Lower lobe of right lung (tissue), 2 donors: ENCODE data around the gene OR11A1. TPM values are rescaled to one million over a fixed set of nuclear protein-coding genes. Genes with fewer than 3 reads are reported as not detected.

Source experiments
- ATAC-seq, 2 donors: fragments of 200-7000 bp; cut with Tn5 transposase; one replicate each; pipeline ENCODE4 v1.9.1; 2020 to 2022; ENCODE audit warnings: mild to moderate bottlenecking in 2 of 2, moderate library complexity in 2 of 2
- DNase-seq: peaks from one replicate; pipeline ENCODE4 v3.0.0-alpha.2; 2020
- H3K27ac ChIP-seq: fragments of 200-600 bp; one replicate; pipeline ENCODE4 v1.8.0; 2022
- H3K27me3 ChIP-seq: fragments of 200-600 bp; one replicate; pipeline ENCODE4 v1.8.0; 2022; ENCODE audit warnings: low read depth
- H3K36me3 ChIP-seq: fragments of 200-600 bp; one replicate; pipeline ENCODE4 v1.8.0; 2022; ENCODE audit warnings: mild to moderate bottlenecking
- H3K4me1 ChIP-seq: fragments of 200-600 bp; one replicate; pipeline ENCODE4 v1.8.0; 2022
- H3K4me3 ChIP-seq: fragments of 200-600 bp; one replicate; pipeline ENCODE4 v1.8.0; 2022; ENCODE audit warnings: mild to moderate bottlenecking
- H3K9me3 ChIP-seq: fragments of 200-600 bp; one replicate; pipeline ENCODE4 v1.8.0; 2022
- CTCF ChIP-seq: fragments of 200-600 bp; IDR thresholded peaks from one replicate; pipeline ENCODE4 v1.8.0; 2022; ENCODE audit warnings: antibody characterized with exemption, mild to moderate bottlenecking
- intact Hi-C: fragments of 100-400 bp; cut with DNase I; formaldehyde crosslinking; loops from one replicate; pipeline ENCODE4 v1.11.0; 2022
- total RNA-seq: library from RNA; stranded (reverse); fragmentation: NEBNext Ultra II Directional; extraction: Animal tissue kit (Norgen Biotek cat#: 25700); gene quantifications from one replicate; pipeline ENCODE4 v1.2.1, GENCODE V29; 2021
- donor health status: DM: no; HTN: yes; CAD: no; lungs with severe emphysema.

OR11A1 gene
- total RNA-seq, 1 donor from 2014 or later, result not detected

DNA sequence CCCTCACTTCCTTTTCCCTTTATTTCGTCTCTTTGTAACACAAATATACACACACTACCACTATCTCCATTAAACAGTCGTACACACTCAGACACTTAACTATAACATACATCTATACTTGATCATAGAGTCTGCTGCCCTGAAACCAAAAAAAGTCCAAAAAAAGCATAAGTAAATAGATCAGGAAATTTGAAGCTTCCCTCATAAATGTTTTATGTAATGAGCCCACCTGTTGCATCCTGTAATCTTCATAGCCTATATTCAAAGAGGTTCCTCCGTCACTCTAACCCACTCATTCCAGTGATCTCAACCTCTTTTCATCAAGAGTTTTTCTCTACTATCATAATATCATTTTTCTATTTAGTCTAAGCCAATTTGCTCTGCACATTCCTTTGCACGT is 68.3 kb downstream of the OR11A1 start:
- H3K9me3 ChIP-seq, result no peaks in the 10 kb centered on the region
- intact Hi-C loops, result no loop called here
- no peaks in the 10 kb centered on the region for H3K36me3 ChIP-seq
- ATAC-seq (no peak), DNase-seq (no peak)
- H3K27ac ChIP-seq, result no peak overlapping the region
- no peaks in the 10 kb centered on the region for H3K27me3 ChIP-seq
- TF ChIP-seq CTCF, result no peak
- H3K4me3 ChIP-seq, result no peak overlapping the region
- H3K4me1 ChIP-seq, result no peaks in the 10 kb centered on the region

GRCh38 chr6:29376003-29376402 is 80.9 kb downstream of the OR11A1 start:
- H3K4me1 ChIP-seq, result no peaks in the 10 kb centered on the region
- H3K27me3 ChIP-seq, result no peaks in the 10 kb centered on the region
- ATAC-seq (no peak), DNase-seq (no peak)
- intact Hi-C loops, result no loop called here
- H3K9me3 ChIP-seq, result no peaks in the 10 kb centered on the region
- no peak for TF ChIP-seq CTCF
- no peak overlapping the region for H3K27ac ChIP-seq
- no peaks in the 10 kb centered on the region for H3K36me3 ChIP-seq
- H3K4me3 ChIP-seq, result no peak overlapping the region

Other genes starting within 250 kb of the OR11A1 start
- not detected for gene OR14J1, start 155.4 kb downstream of the OR11A1 start, total RNA-seq
- not detected for gene OR5V1, start 88.2 kb downstream of the OR11A1 start, total RNA-seq
- not detected for gene OR12D3, start 81.8 kb downstream of the OR11A1 start, total RNA-seq
- not detected for gene OR12D2, start 61.4 kb downstream of the OR11A1 start, total RNA-seq
- not detected for gene OR12D1, start 42.1 kb downstream of the OR11A1 start, total RNA-seq
- not detected for gene OR10C1, start 17.8 kb downstream of the OR11A1 start, total RNA-seq
- not detected for gene OR2H1, start 84 bp upstream of the OR11A1 start, total RNA-seq
- gene MAS1L, start 30.9 kb upstream of the OR11A1 start, total RNA-seq, result 0.50 TPM
- gene UBD, start 102.7 kb upstream of the OR11A1 start, total RNA-seq, result 1.9 TPM
- gene OR2H2, start 128.1 kb upstream of the OR11A1 start, total RNA-seq, result not detected
- gene GABBR1, start 176.1 kb upstream of the OR11A1 start, total RNA-seq, result 38.5 TPM
- gene MOG, start 200.0 kb upstream of the OR11A1 start, total RNA-seq, result not detected
- not detected for gene ZFP57, start 224.1 kb upstream of the OR11A1 start, total RNA-seq